Neural cell (in vitro differentiated cells): Measurements from ENCODE around the gene LRRC2.

Experiments
- POLR2AphosphoS5 ChIP-seq: IDR thresholded peaks from 2 replicates; pipeline ENCODE4 v1.6.1; 2012
- TF ChIP-seq, protein P1 (sequence below): fragments of 450-650 bp; IDR thresholded peaks from 2 replicates; pipeline ENCODE4 v1.5.1; 2014; ENCODE audit warnings: antibody characterized with exemption, mild to moderate bottlenecking, moderate library complexity; ENCODE audit not compliant: poor library complexity, severe bottlenecking

DNA sequence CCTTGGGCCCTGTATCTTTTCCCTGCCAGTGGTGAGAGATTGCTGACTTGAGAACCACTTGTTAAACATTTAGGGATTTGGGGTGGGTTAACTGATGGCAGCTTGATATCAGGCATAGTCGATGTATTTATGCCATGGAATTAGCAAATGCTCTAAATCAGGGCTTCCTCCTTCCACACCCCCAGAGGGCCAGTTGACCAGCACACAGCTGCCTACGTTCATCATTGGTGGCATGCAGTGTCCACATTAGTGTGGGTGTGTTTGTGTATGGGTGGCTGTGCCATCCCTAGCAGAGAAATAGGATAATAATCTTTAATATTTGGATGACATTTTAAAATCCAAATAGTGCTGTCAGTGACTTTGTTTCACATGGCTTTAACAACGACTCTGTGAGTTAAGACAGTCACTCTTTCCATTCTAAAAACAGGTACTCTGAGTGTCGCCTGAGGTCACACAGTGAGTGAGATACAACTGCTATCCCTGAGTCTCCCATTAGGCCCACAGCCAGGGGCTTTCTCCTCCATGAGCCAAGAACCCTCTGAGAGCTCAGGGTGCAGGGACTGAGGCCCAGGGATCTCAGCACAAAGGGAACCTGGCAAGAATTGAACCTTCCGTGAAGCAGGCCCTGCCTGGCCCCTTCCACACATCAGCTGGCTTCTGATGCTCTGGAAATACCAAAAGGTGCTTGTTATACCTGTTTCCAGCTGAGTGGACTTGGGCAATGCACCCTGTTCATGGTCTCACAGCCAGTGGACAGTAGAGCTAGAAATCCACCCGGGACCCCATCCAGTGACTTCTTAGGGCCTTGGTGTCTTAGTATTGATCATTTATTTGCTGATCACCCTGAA, 97.1 kb downstream of the LRRC2 start:
- TF ChIP-seq, protein P1, sequence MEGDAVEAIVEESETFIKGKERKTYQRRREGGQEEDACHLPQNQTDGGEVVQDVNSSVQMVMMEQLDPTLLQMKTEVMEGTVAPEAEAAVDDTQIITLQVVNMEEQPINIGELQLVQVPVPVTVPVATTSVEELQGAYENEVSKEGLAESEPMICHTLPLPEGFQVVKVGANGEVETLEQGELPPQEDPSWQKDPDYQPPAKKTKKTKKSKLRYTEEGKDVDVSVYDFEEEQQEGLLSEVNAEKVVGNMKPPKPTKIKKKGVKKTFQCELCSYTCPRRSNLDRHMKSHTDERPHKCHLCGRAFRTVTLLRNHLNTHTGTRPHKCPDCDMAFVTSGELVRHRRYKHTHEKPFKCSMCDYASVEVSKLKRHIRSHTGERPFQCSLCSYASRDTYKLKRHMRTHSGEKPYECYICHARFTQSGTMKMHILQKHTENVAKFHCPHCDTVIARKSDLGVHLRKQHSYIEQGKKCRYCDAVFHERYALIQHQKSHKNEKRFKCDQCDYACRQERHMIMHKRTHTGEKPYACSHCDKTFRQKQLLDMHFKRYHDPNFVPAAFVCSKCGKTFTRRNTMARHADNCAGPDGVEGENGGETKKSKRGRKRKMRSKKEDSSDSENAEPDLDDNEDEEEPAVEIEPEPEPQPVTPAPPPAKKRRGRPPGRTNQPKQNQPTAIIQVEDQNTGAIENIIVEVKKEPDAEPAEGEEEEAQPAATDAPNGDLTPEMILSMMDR = no peak
- no peak for TF ChIP-seq POLR2AphosphoS5
